ENCODE data around the gene JMJD8. TPM values are rescaled to one million over a fixed set of nuclear protein-coding genes. Genes with fewer than 3 reads are reported as not detected.
A peak's percentile ranks its signal among the peaks of the same experiment; 100 is the strongest.

JMJD8 gene
- total RNA-seq, 1 donor, result 48.5 TPM

DNA sequence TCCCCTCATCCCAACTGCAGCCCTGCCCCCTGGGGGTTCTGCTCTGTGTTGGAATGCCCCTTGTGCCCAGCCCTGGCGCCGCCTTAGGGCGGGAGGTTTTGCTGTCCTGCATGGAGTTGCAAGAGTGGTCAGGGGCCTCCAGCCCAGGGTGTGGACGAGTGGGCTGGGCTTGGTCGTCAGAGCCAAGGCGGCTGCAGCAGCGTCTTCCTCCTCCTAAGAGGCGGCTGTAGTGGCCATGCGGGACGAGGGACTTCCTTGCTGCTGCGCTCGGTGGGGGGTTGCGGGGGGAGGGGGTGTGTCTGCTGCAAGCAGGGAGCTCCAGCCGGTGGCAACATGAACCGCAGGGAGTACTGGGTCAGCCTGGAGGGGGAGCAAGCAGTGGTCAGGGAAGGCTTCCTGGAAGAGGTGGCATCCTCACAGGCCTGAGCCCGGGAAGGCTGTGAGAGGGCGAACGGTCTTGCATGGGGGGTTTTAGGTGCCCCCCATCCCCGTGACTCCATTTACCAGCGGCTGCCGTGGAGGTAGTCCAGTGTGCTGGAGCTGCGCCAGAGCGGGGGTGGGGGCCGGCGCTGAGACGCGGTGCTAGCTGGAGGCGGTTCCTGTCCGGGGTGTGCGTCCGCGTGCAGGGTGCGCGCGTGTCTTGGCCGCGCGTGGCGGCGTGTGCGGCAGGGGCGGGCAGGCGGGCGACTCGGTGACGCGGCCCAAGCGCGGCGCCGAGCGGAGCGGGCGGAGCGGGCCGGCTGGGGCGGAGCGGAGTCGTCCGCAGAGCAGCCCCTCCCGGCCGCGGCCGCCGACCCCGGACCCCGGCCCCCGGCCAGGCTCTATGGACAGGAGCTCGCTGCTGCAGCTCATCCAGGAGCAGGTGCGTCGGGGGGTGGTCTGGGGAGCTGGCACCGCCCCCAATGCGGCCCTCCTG, 8.9 kb downstream of the JMJD8 start, which contains the start of gene RHBDL1:
Gene RHBDL1, plus strand, starts transcription at position 704 of the 916 bp plus-strand sequence. Its CDS starts 120 bp downstream, at position 824.
- H3K9me3 ChIP-seq (ENCODE audit: low read depth, low read length), result no peaks in the 10 kb centered on the region
- peaks cover 34% of the 10 kb centered on the region for H4K20me1 ChIP-seq (ENCODE audit: insufficient read depth, low read length)
- H3K27ac ChIP-seq (ENCODE audit: low read depth, low read length), result no peak within 1 kb of the TSS
- H3K27me3 ChIP-seq (ENCODE audit: insufficient read depth, low read length), result no peaks in the 10 kb centered on the region
- peak; percentile 95 for DNase-seq (ENCODE audit: insufficient read length, low spot score, missing footprints)
- H3K79me2 ChIP-seq (ENCODE audit: insufficient read depth, low read length), result peaks cover 9% of the 10 kb centered on the region
- peak within 1 kb of the TSS; percentile 64 for H3K4me2 ChIP-seq (ENCODE audit: insufficient read depth, low read length)
- peak within 1 kb of the TSS; percentile 66 for H3K4me3 ChIP-seq (ENCODE audit: insufficient read depth, low read length)
- TF ChIP-seq, protein P1, sequence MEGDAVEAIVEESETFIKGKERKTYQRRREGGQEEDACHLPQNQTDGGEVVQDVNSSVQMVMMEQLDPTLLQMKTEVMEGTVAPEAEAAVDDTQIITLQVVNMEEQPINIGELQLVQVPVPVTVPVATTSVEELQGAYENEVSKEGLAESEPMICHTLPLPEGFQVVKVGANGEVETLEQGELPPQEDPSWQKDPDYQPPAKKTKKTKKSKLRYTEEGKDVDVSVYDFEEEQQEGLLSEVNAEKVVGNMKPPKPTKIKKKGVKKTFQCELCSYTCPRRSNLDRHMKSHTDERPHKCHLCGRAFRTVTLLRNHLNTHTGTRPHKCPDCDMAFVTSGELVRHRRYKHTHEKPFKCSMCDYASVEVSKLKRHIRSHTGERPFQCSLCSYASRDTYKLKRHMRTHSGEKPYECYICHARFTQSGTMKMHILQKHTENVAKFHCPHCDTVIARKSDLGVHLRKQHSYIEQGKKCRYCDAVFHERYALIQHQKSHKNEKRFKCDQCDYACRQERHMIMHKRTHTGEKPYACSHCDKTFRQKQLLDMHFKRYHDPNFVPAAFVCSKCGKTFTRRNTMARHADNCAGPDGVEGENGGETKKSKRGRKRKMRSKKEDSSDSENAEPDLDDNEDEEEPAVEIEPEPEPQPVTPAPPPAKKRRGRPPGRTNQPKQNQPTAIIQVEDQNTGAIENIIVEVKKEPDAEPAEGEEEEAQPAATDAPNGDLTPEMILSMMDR (IDR thresholded peaks at IDR 0.05; ENCODE audit: extremely low read depth, low read depth, low read length), result no peak
- no peak within 1 kb of the TSS for H2AFZ ChIP-seq (ENCODE audit: low read length)
- peaks cover 2% of the 10 kb centered on the region for H3K4me1 ChIP-seq (ENCODE audit: insufficient read depth, low read length)
- H3K36me3 ChIP-seq (ENCODE audit: insufficient read depth, low read length), result peaks cover 33% of the 10 kb centered on the region

DNA sequence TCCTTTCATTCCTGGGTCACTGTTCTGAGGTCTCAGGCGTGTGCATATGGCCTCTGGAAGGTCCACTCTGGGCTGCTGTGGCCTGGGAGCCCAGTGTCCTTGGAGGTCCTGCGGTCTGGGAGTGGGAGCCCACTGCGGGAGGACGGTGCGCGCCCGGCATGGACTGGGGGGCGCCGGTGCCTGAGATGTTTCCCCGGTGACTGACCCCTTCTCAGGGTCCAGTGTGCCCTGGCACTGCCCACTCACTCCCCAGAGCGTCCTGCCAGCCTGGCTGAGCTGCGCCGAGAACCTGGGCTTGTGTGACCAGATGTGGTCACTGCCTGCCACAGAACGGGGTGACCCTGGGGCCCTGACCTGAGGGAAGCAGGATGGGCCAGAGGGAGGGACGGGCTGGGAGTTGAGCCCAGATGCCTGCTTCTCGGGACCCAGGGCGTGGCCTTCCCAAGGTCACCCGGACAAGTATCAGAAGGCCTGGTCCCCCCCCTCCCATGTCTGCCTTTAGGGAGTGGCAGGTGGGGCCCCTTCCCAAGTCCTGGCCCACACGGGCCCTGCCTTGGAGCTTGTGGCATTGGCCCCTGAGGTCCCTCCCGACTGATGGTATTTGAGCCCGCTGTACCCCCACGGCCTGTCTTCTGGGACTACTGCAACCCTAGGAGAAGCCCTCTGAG, 9.8 kb downstream of the JMJD8 start:
- H2AFZ ChIP-seq (ENCODE audit: low read length), result no peak overlapping the region
- peaks cover under 1% of the 10 kb centered on the region for H3K4me1 ChIP-seq (ENCODE audit: insufficient read depth, low read length)
- TF ChIP-seq, protein P1 (IDR thresholded peaks at IDR 0.05; ENCODE audit: extremely low read depth, low read depth, low read length), result no peak

DNA sequence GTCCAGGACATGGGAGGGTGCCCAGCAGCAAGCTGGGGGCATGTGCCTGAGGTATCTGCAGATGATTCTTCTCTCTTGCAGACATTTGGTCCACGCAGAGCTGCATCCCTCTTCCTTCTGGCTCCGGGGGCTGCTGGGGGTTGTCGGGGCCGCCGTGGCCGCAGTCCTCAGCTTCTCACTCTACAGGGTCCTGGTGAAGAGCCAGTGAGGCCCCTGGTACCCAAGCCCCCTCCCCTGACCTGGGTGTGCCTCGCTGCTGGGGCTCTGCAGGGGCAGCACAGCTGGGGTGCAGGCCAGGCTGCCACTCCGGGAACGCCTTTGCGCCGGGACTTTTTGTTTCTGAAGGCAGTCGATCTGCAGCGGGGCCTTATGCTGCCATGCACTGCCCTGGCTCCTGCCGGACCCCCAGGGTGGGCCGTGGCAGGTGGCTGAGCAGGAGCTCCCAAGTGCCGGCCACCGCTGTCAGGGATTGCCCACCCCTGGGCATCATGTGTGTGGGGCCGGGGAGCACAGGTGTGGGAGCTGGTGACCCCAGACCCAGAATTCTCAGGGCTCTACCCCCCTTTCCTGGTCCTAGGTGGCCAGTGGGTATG, 10.6 kb downstream of the JMJD8 start:
- H2AFZ ChIP-seq (ENCODE audit: low read length), result no peak overlapping the region
- peaks cover 26% of the 10 kb centered on the region for H3K79me2 ChIP-seq (ENCODE audit: insufficient read depth, low read length)
- H4K20me1 ChIP-seq (ENCODE audit: insufficient read depth, low read length), result peaks cover 44% of the 10 kb centered on the region
- TF ChIP-seq, protein P1 (IDR thresholded peaks at IDR 0.05; ENCODE audit: extremely low read depth, low read depth, low read length), result no peak
- H3K9me3 ChIP-seq (ENCODE audit: low read depth, low read length), result no peaks in the 10 kb centered on the region
- H3K4me3 ChIP-seq (ENCODE audit: insufficient read depth, low read length), result no peak overlapping the region
- peaks cover 8% of the 10 kb centered on the region for H3K4me1 ChIP-seq (ENCODE audit: insufficient read depth, low read length)
- peaks cover 41% of the 10 kb centered on the region for H3K36me3 ChIP-seq (ENCODE audit: insufficient read depth, low read length)
- no peak for DNase-seq (ENCODE audit: insufficient read length, low spot score, missing footprints)
- H3K27me3 ChIP-seq (ENCODE audit: insufficient read depth, low read length), result no peaks in the 10 kb centered on the region
- H3K4me2 ChIP-seq (ENCODE audit: insufficient read depth, low read length), result no peak overlapping the region
- no peak overlapping the region for H3K27ac ChIP-seq (ENCODE audit: low read depth, low read length)

More for the DNA sequence above, 9.8 kb downstream of the JMJD8 start:
- Histone ChIP-seq H3K36me3 (ENCODE audit: insufficient read depth, low read length) (peaks cover 40% of the 10 kb centered on the region), H3K27me3 (ENCODE audit: insufficient read depth, low read length) (no peaks in the 10 kb centered on the region), H3K27ac (ENCODE audit: low read depth, low read length) (no peak overlapping the region), H3K79me2 (ENCODE audit: insufficient read depth, low read length) (peaks cover 17% of the 10 kb centered on the region), H3K4me2 (ENCODE audit: insufficient read depth, low read length) (no peak overlapping the region), H3K4me3 (ENCODE audit: insufficient read depth, low read length) (no peak overlapping the region), H3K9me3 (ENCODE audit: low read depth, low read length) (no peaks in the 10 kb centered on the region), H4K20me1 (ENCODE audit: insufficient read depth, low read length) (peaks cover 40% of the 10 kb centered on the region)
- no peak for DNase-seq (ENCODE audit: insufficient read length, low spot score, missing footprints)
